Gastroesophageal sphincter (tissue), 3 donors: ENCODE data around the gene CELF2.

Source experiments
- CTCF ChIP-seq, 4 experiments: fragments of 200-600 bp in 2 of 4; fragments of 450-650 bp in 2 of 4; sonication (generic) in 1 of 4; IDR thresholded peaks; one replicate each; pipeline ENCODE4 v1.5.1; 2017 to 2019; ENCODE audit warnings: antibody characterized with exemption in 4 of 4, mild to moderate bottlenecking in 2 of 4, moderate library complexity in 2 of 4
- EP300 ChIP-seq: sonication (generic); formaldehyde crosslinking; IDR thresholded peaks from one replicate; pipeline ENCODE4 v1.6.1; 2017; ENCODE audit warnings: antibody characterized with exemption, mild to moderate bottlenecking
- POLR2A ChIP-seq, 2 donors: fragments of 450-650 bp; IDR thresholded peaks; one replicate each; pipeline ENCODE4 v1.6.1; 2017; ENCODE audit warnings: antibody characterized with exemption in 2 of 2, mild to moderate bottlenecking in 2 of 2, moderate library complexity in 1 of 2
- POLR2AphosphoS5 ChIP-seq: sonication (generic); formaldehyde crosslinking; IDR thresholded peaks from one replicate; pipeline ENCODE4 v1.6.1; 2017; ENCODE audit warnings: antibody characterized with exemption

GRCh38 chr10:11298116-11298515 lies 280.4 kb downstream of the CELF2 start:
- TF ChIP-seq CTCF (IDR thresholded peaks at IDR 0.05) (no peak), POLR2A (IDR thresholded peaks at IDR 0.05) (no peak), POLR2AphosphoS5 (no peak), EP300 (no peak)
